Breast epithelium (tissue), 3 donors: ENCODE data around the gene CCDC88C.

ENCODE experiments used
- POLR2A ChIP-seq: fragments of 450-650 bp; IDR thresholded peaks from one replicate; pipeline ENCODE4 v1.6.1; 2016; ENCODE audit warnings: antibody characterized with exemption, mild to moderate bottlenecking, moderate library complexity
- POLR2AphosphoS5 ChIP-seq, 3 donors: sonication (generic); formaldehyde crosslinking; IDR thresholded peaks; one replicate each; pipeline ENCODE4 v1.6.1; 2017; ENCODE audit warnings: antibody characterized with exemption in 3 of 3
- TF ChIP-seq, protein P1 (sequence below), 3 donors: fragments of 450-650 bp; IDR thresholded peaks; one replicate each; pipeline ENCODE4 v1.5.1; 2016 to 2017; ENCODE audit warnings: antibody characterized with exemption in 3 of 3, mild to moderate bottlenecking in 3 of 3, moderate library complexity in 3 of 3

DNA sequence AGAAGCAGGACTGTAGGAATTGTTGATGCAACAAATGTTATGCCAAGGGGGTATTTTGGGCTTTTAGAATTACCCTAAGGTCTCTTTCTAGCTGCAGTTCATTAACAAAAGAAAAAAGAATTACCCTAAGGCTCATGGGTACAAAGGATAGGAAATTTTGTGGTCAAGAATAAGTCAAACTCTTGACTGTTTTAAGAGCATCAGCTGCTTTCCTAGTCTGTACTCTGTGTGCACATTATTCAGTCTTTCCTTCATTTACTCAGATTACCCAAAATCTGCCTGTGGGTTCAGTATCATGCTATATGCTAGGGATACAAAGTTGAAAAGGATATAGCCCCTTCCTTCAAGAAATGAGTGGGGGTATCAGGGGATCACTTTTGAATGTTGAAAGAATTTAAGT lies 36.5 kb upstream of the CCDC88C start:
- TF ChIP-seq, protein P1, sequence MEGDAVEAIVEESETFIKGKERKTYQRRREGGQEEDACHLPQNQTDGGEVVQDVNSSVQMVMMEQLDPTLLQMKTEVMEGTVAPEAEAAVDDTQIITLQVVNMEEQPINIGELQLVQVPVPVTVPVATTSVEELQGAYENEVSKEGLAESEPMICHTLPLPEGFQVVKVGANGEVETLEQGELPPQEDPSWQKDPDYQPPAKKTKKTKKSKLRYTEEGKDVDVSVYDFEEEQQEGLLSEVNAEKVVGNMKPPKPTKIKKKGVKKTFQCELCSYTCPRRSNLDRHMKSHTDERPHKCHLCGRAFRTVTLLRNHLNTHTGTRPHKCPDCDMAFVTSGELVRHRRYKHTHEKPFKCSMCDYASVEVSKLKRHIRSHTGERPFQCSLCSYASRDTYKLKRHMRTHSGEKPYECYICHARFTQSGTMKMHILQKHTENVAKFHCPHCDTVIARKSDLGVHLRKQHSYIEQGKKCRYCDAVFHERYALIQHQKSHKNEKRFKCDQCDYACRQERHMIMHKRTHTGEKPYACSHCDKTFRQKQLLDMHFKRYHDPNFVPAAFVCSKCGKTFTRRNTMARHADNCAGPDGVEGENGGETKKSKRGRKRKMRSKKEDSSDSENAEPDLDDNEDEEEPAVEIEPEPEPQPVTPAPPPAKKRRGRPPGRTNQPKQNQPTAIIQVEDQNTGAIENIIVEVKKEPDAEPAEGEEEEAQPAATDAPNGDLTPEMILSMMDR (IDR thresholded peaks at IDR 0.05) = no peak
- TF ChIP-seq POLR2A (no peak), POLR2AphosphoS5 (IDR thresholded peaks at IDR 0.05) (no peak)
